Kidney (tissue), 14 donors: ENCODE data around the gene BAD. TPM values are rescaled to one million over a fixed set of nuclear protein-coding genes. Genes with fewer than 3 reads are reported as not detected.
A peak's percentile ranks its signal among the peaks of the same experiment; 100 is the strongest.
"Not testable (repeated sequence)": the region's sequence is repeated elsewhere in the genome, so short reads cannot be mapped to it uniquely, and the experiment has no call there.

Experiments
- DNase-seq, 5 donors: peaks; one replicate each; pipeline ENCODE4 v3.0.0-alpha.2; 2013 to 2020
- FAIRE-seq: peaks from 2 replicates; lab custom pipeline; 2012; peaks lifted over from hg19 to GRCh38; lab: Jason Lieb, UNC
- H3K27ac ChIP-seq, 2 donors: one replicate each; pipeline ENCODE4 v1.7.0; 2013; ENCODE audit warnings: low read depth in 2 of 2, low read length in 2 of 2, inconsistent platforms in 1 of 2
- H3K27me3 ChIP-seq: one replicate; pipeline ENCODE4 v1.7.1; 2013; ENCODE audit warnings: low read length, inconsistent platforms; ENCODE audit not compliant: control insufficient read depth, insufficient read depth
- H3K36me3 ChIP-seq, 3 donors: one replicate each; pipeline versions ENCODE4 v1.7.0 to v1.7.1; 2013; ENCODE audit warnings: low read length in 3 of 3, control low read depth in 1 of 3, inconsistent platforms in 1 of 3; ENCODE audit not compliant: insufficient read depth in 3 of 3, control insufficient read depth in 2 of 3
- H3K4me1 ChIP-seq, 3 donors: one replicate each; pipeline versions ENCODE4 v1.7.0 to v1.7.1; 2013; ENCODE audit warnings: low read length in 3 of 3, inconsistent platforms in 1 of 3, low read depth in 1 of 3; ENCODE audit not compliant: control insufficient read depth in 2 of 3, insufficient read depth in 2 of 3
- H3K4me3 ChIP-seq, 3 donors: one replicate each; pipeline versions ENCODE4 v1.7.0 to v1.8.1; 2013; ENCODE audit warnings: low read length in 3 of 3, control low read depth in 1 of 3, inconsistent platforms in 1 of 3
- H3K9ac ChIP-seq, 3 donors: one replicate each; pipeline versions ENCODE4 v1.7.0 to v1.7.1; 2013; ENCODE audit warnings: low read length in 3 of 3, control low read depth in 1 of 3, inconsistent platforms in 1 of 3
- H3K9me3 ChIP-seq, 3 donors: one replicate each; pipeline versions ENCODE4 v1.7.0 to v1.7.1; 2013; ENCODE audit warnings: low read length in 3 of 3, control low read depth in 1 of 3, inconsistent platforms in 1 of 3; ENCODE audit not compliant: control insufficient read depth in 2 of 3, insufficient read depth in 1 of 3
- intact Hi-C: fragments of 100-400 bp; cut with DNase I; formaldehyde crosslinking; loops from one replicate; pipeline ENCODE4 v1.11.1; 2022
- polyA plus RNA-seq: library from polyadenylated mRNA; stranded (reverse); fragments of 350-450 nt; fragmentation: Illumina TruSeq; extraction: RNeasy Lipid Tissue Mini Kit (QIAGEN cat#74804); gene quantifications from one replicate; pipeline ENCODE4 v1.2.3, GENCODE V29; 2014; ENCODE audit warnings: low read depth, low replicate concordance; ENCODE audit not compliant: insufficient read depth
- total RNA-seq: library from RNA; stranded (reverse); fragmentation: NEBNext Ultra II Directional; extraction: Animal tissue kit (Norgen Biotek cat#: 25700); gene quantifications from one replicate; pipeline ENCODE4 v1.2.1, GENCODE V29; 2021
- TF ChIP-seq, protein P1 (sequence below): IDR thresholded peaks from 3 replicates; pipeline ENCODE4 v1.5.1; 2012; ENCODE audit warnings: mild to moderate bottlenecking, moderate library complexity, borderline replicate concordance; ENCODE audit not compliant: insufficient read depth; ENCODE audit errors: extremely low read depth
- donor health status: control.
- donor health status: control.
- donor health status: control.
- donor health status: control.
- donor health status: control.
- donor health status: DM: yes; HTN: yes; CAD: no.
- donor health status: Normal renal cell carcinoma (clear cell type).

BAD gene
- total and polyA plus RNA-seq, 2 donors from 2014 or later = 59.8 to 157 TPM

DNA sequence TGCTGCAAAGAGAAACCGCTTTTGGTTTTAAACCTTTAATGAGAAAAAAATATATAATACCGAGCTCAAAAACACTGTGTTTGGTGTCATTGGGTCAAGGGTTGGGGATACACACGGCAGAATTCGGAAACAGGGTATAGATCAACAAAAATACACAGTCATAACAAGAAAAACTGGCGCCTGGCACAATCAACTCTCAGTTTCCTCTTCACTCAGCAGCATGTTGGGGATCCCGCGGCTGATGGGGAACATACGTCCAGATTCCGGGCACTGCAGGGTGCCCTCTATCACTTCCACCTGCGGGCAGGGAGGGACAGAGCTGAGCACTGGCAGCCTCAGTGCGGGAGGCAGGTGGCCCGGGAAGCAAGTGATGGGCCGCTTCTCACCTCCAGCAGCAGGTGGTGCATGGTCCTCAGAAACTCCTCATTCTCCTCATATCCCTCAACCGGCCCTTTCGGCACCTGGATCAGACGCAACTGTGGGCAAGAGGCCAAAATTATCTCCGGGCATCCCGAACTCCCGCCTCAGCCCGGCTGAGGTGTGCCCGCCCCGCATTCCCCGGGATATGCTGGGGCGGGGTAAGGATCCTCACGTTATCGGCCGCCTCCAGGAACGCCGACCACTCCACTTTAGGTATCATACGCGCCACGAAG lies 32.3 kb upstream of the BAD start:
- no peak for FAIRE-seq
- peaks cover 0 to 12% (median 8%) of the 10 kb centered on the region in 3 donors for H3K36me3 ChIP-seq
- H3K27me3 ChIP-seq = no peaks in the 10 kb centered on the region
- peak overlapping the region; percentile 89 to 96 (median 92) for H3K4me3 ChIP-seq
- H3K27ac ChIP-seq = peak overlapping the region; percentile 100
- H3K9ac ChIP-seq = peak overlapping the region; percentile 80 to 95 (median 89)
- intact Hi-C loops = no loop called here
- no peaks in the 10 kb centered on the region for H3K9me3 ChIP-seq
- peaks cover 0 to 13% (median 6%) of the 10 kb centered on the region in 3 donors for H3K4me1 ChIP-seq
- TF ChIP-seq, protein P1, sequence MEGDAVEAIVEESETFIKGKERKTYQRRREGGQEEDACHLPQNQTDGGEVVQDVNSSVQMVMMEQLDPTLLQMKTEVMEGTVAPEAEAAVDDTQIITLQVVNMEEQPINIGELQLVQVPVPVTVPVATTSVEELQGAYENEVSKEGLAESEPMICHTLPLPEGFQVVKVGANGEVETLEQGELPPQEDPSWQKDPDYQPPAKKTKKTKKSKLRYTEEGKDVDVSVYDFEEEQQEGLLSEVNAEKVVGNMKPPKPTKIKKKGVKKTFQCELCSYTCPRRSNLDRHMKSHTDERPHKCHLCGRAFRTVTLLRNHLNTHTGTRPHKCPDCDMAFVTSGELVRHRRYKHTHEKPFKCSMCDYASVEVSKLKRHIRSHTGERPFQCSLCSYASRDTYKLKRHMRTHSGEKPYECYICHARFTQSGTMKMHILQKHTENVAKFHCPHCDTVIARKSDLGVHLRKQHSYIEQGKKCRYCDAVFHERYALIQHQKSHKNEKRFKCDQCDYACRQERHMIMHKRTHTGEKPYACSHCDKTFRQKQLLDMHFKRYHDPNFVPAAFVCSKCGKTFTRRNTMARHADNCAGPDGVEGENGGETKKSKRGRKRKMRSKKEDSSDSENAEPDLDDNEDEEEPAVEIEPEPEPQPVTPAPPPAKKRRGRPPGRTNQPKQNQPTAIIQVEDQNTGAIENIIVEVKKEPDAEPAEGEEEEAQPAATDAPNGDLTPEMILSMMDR = no peak
- DNase-seq = peak in 2 of 5 donors; percentile 30 to 66

DNA sequence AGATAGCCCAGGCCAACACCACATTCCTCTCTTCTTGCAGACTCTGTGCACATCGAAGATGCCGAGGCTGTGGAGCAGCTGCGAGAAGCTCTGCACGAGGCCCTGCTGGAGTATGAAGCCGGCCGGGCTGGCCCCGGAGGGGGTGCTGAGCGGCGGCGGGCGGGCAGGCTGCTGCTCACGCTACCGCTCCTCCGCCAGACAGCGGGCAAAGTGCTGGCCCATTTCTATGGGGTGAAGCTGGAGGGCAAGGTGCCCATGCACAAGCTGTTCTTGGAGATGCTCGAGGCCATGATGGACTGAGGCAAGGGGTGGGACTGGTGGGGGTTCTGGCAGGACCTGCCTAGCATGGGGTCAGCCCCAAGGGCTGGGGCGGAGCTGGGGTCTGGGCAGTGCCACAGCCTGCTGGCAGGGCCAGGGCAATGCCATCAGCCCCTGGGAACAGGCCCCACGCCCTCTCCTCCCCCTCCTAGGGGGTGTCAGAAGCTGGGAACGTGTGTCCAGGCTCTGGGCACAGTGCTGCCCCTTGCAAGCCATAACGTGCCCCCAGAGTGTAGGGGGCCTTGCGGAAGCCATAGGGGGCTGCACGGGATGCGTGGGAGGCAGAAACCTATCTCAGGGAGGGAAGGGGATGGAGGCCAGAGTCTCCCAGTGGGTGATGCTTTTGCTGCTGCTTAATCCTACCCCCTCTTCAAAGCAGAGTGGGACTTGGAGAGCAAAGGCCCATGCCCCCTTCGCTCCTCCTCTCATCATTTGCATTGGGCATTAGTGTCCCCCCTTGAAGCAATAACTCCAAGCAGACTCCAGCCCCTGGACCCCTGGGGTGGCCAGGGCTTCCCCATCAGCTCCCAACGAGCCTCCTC lies 31.4 kb upstream of the BAD start:
- Histone ChIP-seq H3K36me3 (peaks cover 0 to 10% (median 8%) of the 10 kb centered on the region in 3 donors), H3K4me3 (peak overlapping the region in 1 of 3 donors; percentile 92), H3K4me1 (peaks cover 0 to 16% (median 9%) of the 10 kb centered on the region in 3 donors)
- H3K27ac ChIP-seq, FAIRE-seq, DNase-seq, H3K27me3 ChIP-seq, intact Hi-C loops, H3K9ac ChIP-seq, H3K9me3 ChIP-seq: not testable (repeated sequence)

DNA sequence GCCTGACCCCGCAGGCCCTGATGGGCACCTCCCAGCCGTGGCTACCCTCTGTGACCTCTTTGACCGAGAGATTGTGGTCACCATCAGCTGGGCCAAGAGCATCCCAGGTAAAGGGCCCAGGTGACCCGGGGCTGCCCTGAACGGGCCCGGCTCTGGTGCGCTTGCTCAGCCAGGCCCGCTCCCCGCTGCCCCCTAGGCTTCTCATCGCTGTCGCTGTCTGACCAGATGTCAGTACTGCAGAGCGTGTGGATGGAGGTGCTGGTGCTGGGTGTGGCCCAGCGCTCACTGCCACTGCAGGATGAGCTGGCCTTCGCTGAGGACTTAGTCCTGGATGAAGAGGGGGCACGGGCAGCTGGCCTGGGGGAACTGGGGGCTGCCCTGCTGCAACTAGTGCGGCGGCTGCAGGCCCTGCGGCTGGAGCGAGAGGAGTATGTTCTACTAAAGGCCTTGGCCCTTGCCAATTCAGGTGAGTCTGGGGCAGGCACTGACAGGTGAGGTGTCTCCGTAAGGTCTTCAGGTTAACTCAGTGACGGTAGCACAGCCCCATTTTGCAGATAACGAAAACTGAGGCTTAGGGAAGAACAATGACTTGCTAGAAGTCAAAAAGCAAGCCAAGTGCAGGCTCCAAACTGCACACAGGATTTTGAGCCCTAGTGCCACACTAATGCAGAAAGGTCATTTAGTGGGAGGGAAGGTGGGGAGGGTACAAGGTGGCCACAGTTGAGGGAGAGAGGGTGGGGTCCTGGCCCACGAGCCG lies 30.5 kb upstream of the BAD start:
- FAIRE-seq = no peak
- intact Hi-C loops = no loop called here
- no peak for DNase-seq
- Histone ChIP-seq H3K27me3 (no peaks in the 10 kb centered on the region), H3K4me1 (peaks cover 0 to 18% (median 11%) of the 10 kb centered on the region in 3 donors), H3K9me3 (no peaks in the 10 kb centered on the region), H3K9ac (no peak overlapping the region), H3K4me3 (no peak overlapping the region), H3K27ac (no peak overlapping the region), H3K36me3 (peaks cover 0 to 10% (median 8%) of the 10 kb centered on the region in 3 donors)
- TF ChIP-seq, protein P1 = no peak
